ENCODE data around the gene NFATC4.
A peak's percentile ranks its signal among the peaks of the same experiment; 100 is the strongest.
"Not testable (repeated sequence)": the region's sequence is repeated elsewhere in the genome, so short reads cannot be mapped to it uniquely, and the experiment has no call there.

NFATC4 gene

GRCh38 chr14:24367514-24368211 is at the start of gene NFATC4:
Gene NFATC4 (plus strand): TSS chr14:24368184. CDS start chr14:24368341, 157 bp downstream.
- peak; percentile 65 for DNase-seq

GRCh38 chr14:24321212-24321975 is 46.6 kb upstream of the NFATC4 start:
- DNase-seq, result no peak

DNA sequence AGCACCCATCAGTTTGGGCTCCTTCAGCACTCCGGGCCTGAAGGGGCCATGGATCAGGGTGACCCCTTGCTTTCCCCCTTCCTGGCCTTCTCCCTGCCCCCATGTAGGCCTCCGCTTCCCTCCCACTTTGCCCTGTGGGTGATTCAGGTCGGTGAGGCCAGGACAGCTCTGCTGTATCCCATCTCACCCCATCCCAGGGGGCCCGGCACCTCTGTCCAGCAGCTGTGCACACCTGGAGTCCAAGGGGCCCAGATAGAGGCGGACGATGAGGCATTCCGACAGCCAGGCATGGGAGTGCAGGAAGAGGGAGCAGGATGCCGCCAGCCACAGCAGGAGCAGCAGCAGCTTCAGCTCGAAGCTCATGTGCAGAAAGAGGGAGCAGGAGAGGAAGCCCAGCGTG is 45.3 kb upstream of the NFATC4 start:
- no peak for DNase-seq

DNA sequence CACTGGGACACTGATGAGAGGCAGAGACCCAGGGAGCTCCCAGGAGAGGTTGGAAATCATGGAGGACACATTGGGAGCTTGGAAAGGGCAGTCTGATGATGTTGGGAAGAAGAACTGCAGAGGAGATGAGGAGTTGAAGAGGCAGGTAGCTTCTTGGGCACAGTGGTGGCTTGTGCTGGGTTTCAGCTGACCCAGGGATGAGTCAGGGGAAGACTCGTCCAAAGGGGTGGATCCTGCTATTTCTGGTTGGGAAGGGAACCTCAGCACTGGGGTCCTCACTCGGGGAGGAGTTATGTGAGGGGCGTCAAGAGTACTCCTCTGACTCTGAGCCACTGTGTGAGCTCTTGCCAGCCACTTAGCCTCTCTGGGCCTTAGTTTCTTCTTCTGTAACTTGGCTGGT is 44.6 kb upstream of the NFATC4 start:
- DNase-seq, result no peak

- no peak for DNase-seq
These were observed 44.0 kb upstream of the NFATC4 start for GRCh38 chr14:24324024-24324423.

DNA sequence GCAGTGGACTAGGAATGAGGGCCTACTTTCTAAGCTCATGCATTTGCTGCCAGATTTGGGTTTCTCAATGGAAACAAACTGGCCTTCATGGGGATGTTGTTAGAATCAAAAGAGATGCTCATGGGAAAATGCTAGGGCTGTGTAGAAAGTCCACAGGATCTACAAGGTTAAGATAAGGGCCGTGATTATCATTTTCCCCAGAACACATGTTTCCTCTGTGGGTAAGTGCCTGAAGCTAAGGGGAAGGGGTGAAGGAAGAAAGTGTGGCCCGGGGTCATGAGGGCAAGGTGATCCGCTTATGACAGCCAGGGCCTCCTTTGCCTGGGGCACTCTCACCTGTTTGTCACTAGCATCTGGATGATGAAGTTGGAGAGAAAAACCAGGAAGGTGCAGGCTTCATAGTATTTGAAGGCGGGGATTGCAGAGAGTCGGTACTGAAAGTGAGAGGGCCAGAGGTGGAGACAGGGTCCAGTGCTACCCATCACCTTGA is 42.9 kb upstream of the NFATC4 start:
- no peak for DNase-seq

DNA sequence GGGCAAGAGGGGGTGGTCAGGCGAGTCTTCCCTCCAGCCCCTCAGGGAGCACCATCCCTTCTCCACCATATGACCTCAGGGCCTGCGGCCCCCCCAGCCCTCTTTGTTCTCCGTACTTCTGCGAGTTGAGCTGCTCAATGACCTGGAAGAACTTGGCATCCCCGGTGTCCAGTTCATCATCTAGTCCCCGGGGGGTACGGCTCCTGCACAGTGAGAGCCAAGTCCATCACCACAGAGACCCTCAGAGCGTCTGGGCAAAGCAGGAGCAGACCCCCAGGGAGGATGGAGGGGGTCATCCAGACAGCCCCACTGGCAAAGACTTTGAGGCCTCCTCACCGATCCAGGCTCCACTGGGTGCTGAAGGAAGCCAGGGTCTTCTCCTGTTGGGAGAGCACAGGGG is 42.0 kb upstream of the NFATC4 start:
- DNase-seq, result no peak

- DNase-seq, result no peak
These were observed 40.7 kb upstream of the NFATC4 start for GRCh38 chr14:24327303-24327702.

DNA sequence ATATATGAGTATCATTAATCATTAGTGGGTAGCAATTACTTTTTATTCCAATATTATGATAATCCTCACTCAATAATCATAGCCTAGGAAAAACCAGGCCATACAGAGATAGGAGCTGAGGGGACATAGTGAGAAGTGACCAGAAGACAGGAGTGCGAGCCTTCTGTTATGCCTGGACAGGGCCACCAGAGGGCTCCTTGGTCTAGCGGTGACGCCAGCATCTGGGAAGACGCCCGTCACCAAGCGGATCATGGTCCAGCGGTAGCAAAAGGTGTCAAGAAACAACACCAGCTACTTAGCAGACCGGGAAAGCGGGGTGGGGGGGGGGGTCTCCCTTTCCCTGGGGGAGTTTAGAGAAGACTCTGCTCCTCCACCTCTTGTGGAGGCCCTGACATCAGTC is 40.1 kb upstream of the NFATC4 start:
- DNase-seq, result not testable (repeated sequence)

GRCh38 chr14:24329073-24329663 is 38.8 kb upstream of the NFATC4 start:
- DNase-seq, result no peak

GRCh38 chr14:24329736-24330135 is 38.2 kb upstream of the NFATC4 start:
- no peak for DNase-seq

- DNase-seq, result no peak
These were observed 36.9 kb upstream of the NFATC4 start for GRCh38 chr14:24330973-24331674.

DNA sequence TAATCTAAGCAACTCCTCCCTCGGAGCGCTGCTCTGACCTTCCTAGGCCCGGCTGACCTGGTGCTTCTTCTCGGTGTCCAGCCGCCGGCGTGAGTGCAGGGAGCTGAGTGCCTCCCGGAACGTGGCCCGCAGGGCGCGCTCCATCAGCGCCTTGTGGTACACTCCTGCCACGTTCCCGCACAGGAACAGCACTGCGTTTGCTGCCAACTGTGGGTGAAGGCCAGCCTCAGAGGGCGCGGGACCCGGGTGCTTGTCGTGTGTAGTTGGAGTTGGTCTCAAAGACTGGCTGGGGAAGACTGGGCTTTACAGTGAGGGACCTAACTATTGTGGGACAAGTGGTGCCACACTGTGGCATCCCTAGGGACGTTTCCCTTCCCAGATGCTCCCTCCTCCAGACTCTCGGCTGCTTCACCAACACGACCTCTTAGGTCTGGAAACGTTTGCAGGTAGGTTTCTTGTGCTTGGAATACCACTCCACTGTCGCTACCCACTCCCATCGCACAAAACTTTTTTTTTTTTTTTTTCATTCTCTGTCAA is 36.2 kb upstream of the NFATC4 start:
- no peak for DNase-seq

DNA sequence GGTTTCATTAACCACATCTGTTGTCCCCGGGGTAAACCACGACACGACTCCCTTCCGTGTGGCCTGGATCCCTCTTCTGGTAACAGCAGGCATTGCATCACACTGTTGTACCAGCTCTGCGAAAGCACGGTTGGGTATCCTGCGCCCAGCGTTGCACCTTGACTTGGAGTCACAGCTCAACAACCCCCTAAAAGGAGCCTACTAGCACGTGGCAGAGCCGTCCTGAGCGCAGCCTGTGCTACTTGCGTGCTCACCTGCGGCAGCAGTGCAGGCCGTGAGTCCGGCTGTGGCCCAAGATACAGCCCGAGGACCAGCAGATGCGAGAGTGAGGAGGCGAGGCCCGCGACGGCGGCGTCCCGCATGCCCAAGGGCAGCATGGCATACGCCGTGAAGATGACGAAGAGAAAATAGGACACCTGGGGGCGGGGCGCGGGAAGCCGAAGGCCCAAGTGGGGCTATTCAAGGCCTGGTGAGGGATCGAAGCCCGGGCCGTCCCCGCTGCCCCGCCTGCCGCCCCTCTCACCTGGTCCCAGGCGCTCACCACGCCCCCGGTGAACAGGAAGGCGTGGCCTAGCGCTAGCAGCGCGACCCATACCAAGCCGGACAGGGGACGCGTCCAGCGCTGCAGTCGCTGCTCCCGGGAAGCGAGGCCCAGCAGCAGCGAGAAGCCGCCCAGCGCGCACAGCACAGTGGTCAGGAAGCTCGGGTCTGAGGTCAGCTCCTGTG is 35.6 kb upstream of the NFATC4 start:
- no peak for DNase-seq

GRCh38 chr14:24334431-24335291 is 33.3 kb upstream of the NFATC4 start, which contains the start of gene ADCY4:
Gene ADCY4 (minus strand): TSS chr14:24335071. CDS start chr14:24334652, 419 bp downstream.
- DNase-seq, result no peak

DNA sequence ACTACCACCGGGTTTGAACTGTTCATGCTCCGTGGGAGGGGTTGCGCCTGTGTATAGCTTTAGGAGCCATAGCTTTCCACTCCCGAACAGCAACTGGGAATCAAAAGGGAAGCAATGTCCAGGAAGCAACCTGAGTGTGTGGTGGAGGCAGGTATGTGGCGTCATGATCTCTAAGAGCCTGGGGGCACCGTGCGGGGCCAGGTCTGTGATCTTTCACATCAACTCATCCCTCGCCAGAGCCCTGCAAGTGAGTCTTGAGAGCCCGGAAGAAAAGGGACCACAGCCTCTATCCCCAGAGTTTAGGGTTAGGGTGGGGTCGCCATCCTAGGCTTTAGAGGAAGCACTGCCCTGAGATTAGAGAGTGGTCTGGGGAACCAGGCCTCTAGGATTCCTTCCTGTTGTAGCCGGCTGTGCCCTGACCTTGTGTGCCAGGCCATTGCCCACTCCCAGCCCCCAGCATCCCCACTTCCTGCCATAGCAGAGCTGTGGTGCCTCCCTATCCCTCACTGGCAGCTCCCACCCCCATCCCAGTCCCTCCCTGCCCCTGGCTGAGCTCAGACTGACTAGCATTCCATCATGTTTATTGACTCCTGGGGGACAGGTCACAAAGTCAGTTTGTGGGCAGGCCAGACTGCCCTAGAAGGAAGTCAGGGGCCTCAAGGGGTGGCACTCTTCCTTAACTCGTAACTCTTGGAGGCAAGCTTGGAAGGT is 32.4 kb upstream of the NFATC4 start:
- no peak for DNase-seq

GRCh38 chr14:24337144-24337823 is 30.7 kb upstream of the NFATC4 start:
- no peak for DNase-seq

DNA sequence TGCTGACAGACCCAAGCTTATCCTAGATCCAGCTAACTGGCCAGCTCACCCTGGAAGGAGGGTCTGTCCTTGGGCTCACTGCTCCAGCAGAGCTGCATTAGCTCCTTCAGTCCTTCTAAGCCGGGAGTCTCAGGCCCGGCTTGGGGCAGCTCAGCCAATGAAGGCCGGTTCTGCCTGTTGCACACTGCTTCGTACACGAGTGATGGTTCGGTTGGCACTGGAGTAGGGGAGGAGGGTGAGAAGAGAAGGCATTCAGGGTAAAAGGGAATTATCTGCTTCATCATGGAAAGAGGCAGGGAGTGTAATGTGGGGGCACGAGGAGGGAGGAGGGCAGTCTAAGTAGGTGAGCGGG is 30.2 kb upstream of the NFATC4 start:
- DNase-seq, result no peak

DNA sequence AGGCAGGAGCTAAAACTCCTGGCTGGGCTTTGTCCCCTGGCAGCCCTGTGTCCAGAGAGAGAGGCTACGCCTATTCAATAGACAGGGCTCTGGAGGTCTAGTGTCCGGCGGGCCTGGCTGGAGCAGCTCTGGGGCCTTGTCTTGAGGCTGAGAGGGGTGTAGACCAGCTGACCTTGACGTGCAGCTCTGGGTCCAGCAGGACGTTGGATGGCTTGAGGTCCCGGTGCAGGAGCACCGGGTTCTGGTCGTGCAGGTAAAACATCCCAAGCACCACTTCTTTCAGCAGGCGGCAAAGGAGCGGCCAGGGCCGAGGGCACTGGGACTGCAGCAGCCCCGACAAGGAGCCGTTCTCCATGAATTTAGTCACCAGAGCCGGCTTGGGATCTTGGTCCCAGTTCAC is 29.1 kb upstream of the NFATC4 start:
- DNase-seq, result no peak
